ENCODE results near the gene CFAP58. TPM values are rescaled to one million over a fixed set of nuclear protein-coding genes. Genes with fewer than 3 reads are reported as not detected.
A peak's percentile ranks its signal among the peaks of the same experiment; 100 is the strongest.

The CFAP58 gene
- total and polyA plus RNA-seq, 2 donors (not counting 3 experiments of a cell fraction or from before 2014, with no cell fraction given) = 0.07 to 0.29 TPM

DNA sequence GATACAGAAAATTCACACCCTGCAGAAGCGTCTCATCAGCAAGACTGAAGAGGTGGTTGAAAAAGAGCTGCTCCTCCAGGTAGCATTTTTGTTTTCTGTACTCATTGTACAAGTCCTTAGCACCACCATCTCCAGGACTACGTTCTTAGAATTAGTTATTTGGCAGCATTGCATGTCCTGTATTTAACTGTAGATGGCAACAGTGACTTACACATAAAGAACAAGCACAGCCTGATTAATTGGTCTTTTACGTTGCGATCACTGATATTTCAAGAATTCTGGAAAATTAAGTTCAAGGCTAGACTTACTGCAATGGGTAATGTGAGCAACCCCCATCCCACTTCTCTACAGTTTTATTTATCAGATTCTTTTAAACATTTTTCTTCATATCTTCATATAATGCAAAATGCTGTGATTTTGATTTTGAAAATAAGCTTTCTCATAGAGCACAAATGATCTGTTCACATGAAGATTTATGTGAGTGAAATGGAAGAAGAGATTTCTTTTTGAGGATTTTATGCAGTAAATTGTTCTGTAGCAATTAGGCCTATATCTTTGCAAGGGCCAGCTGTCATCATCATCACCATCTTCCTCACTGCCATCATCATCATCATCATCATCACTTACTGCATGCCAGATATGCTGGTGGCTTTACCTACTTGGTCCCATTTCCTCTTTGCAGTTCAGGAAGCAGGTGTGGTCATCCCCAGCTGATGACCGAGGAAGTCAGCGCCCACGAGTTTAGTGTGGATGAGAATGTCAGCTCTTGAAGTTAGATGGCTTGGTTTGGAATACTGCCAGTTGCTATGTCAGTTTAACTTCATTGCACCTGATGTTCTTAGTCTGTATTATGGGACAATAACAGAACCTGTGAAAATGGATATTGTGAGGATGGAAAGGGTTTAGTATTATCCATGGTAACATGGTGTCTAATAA lies 53.4 kb downstream of the CFAP58 start:
- intact Hi-C loops (cut with micrococcal nuclease) = loop anchor here (5.0 kb wide), 1 partner anchor 205 kb away; no protein-coding TSS in a partner anchor
- H3K9me1 ChIP-seq (replicated peaks; ENCODE audit: control insufficient read depth, extremely low read depth, insufficient read depth, low read length) = no peaks in the 10 kb centered on the region
- H3K27me3 ChIP-seq (ENCODE audit: control insufficient read depth in 2 of 2, insufficient read depth in 2 of 2, low read length in 2 of 2) = no peaks in the 10 kb centered on the region
- H2AFZ ChIP-seq (ENCODE audit: low read depth, low read length) = no peak overlapping the region
- H3K36me3 ChIP-seq (ENCODE audit: control insufficient read depth in 2 of 2, extremely low read depth in 1 of 2, insufficient read depth in 2 of 2, low read length in 2 of 2) = no peaks in the 10 kb centered on the region
- no peaks in the 10 kb centered on the region for H3K4me1 ChIP-seq (ENCODE audit: control insufficient read depth, extremely low read depth, insufficient read depth, low read length)
- DNase-seq (ENCODE audit: low read depth, low spot score) (peak; percentile 11), FAIRE-seq (peak; percentile 37)
- H4K20me1 ChIP-seq (replicated peaks; ENCODE audit: control insufficient read depth, extremely low read depth, insufficient read depth, low read length) = no peaks in the 10 kb centered on the region
- no TSS peak for BruUV-seq (replicated peaks)
- H3K9me3 ChIP-seq (replicated peaks; ENCODE audit: control insufficient read depth, insufficient read depth, low read length) = no peaks in the 10 kb centered on the region
- H3K27ac ChIP-seq (ENCODE audit: insufficient read depth, low read depth, low read length) = no peak overlapping the region
- no peak overlapping the region for H3K4me3 ChIP-seq (replicated peaks in 1 of 3; ENCODE audit: insufficient read depth in 1 of 3, low read depth in 1 of 3, low read length in 3 of 3)
- no peak overlapping the region for H3K9ac ChIP-seq (replicated peaks; ENCODE audit: extremely low read depth, insufficient read depth, low read length)
- ChIA-PET CTCF (no interaction called here), POLR2A (no interaction called here)
- H3K79me2 ChIP-seq (ENCODE audit: control insufficient read depth, insufficient read depth, low read length) = no peaks in the 10 kb centered on the region
- no peak overlapping the region for H3K4me2 ChIP-seq (ENCODE audit: insufficient read depth, low read length)
- TF ChIP-seq GATA2 (IDR thresholded peaks at IDR 0.05; ENCODE audit: insufficient read depth, insufficient read length, low read depth, low read length) (no peak), POLR2AphosphoS5 (IDR thresholded peaks at IDR 0.05; ENCODE audit: insufficient read depth, low read depth, low read length) (no peak), FOS (IDR thresholded peaks at IDR 0.05; ENCODE audit: borderline replicate concordance, insufficient read depth, low read length) (no peak), MYC (IDR thresholded peaks at IDR 0.05; ENCODE audit: low read depth, low read length) (no peak), EZH2 (IDR thresholded peaks at IDR 0.05; ENCODE audit: borderline replicate concordance, low read depth, low read length, severe bottlenecking) (no peak), JUN (IDR thresholded peaks at IDR 0.05; ENCODE audit: borderline replicate concordance, insufficient read depth, insufficient read length, low read depth) (no peak), POLR2A (IDR thresholded peaks at IDR 0.05; ENCODE audit: low read depth, low read length) (no peak)
- TF ChIP-seq, protein P1, sequence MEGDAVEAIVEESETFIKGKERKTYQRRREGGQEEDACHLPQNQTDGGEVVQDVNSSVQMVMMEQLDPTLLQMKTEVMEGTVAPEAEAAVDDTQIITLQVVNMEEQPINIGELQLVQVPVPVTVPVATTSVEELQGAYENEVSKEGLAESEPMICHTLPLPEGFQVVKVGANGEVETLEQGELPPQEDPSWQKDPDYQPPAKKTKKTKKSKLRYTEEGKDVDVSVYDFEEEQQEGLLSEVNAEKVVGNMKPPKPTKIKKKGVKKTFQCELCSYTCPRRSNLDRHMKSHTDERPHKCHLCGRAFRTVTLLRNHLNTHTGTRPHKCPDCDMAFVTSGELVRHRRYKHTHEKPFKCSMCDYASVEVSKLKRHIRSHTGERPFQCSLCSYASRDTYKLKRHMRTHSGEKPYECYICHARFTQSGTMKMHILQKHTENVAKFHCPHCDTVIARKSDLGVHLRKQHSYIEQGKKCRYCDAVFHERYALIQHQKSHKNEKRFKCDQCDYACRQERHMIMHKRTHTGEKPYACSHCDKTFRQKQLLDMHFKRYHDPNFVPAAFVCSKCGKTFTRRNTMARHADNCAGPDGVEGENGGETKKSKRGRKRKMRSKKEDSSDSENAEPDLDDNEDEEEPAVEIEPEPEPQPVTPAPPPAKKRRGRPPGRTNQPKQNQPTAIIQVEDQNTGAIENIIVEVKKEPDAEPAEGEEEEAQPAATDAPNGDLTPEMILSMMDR (IDR thresholded peaks at IDR 0.05; ENCODE audit: extremely low read depth in 1 of 2, insufficient read depth in 1 of 2, low read depth in 1 of 2, low read length in 2 of 2) = no peak
- TF ChIP-seq, protein P2, sequence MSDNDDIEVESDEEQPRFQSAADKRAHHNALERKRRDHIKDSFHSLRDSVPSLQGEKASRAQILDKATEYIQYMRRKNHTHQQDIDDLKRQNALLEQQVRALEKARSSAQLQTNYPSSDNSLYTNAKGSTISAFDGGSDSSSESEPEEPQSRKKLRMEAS (IDR thresholded peaks at IDR 0.05; ENCODE audit: insufficient read depth, insufficient read length) = no peak
- dilution Hi-C loops (cut with MboI; ENCODE audit: extremely low pct_ligation_motif_present, low sequenced_read_pairs) = no loop called here
